Left ventricle myocardium inferior (tissue), 1 donor: ENCODE measurements around the gene ARL4D. TPM values are rescaled to one million over a fixed set of nuclear protein-coding genes. Genes with fewer than 3 reads are reported as not detected.
A peak's percentile ranks its signal among the peaks of the same experiment; 100 is the strongest.

Experiments
- DNase-seq: peaks from one replicate; pipeline ENCODE4 v3.0.0-alpha.2; 2020
- H3K27ac ChIP-seq: fragments of 200-600 bp; replicated peaks from 2 replicates; pipeline ENCODE4 v1.8.0; 2021
- H3K27me3 ChIP-seq: fragments of 200-600 bp; 2 replicates; pipeline ENCODE4 v1.8.0; 2021; ENCODE audit warnings: low read depth
- H3K36me3 ChIP-seq: fragments of 200-600 bp; 2 replicates; pipeline ENCODE4 v1.8.0; 2021
- H3K4me1 ChIP-seq: fragments of 200-600 bp; 2 replicates; pipeline ENCODE4 v1.8.0; 2021
- H3K4me3 ChIP-seq: fragments of 200-600 bp; 2 replicates; pipeline ENCODE4 v1.8.0; 2021; ENCODE audit warnings: mild to moderate bottlenecking, moderate library complexity
- H3K9me3 ChIP-seq: fragments of 200-600 bp; replicated peaks from 2 replicates; pipeline ENCODE4 v1.8.0; 2021
- CTCF ChIP-seq: fragments of 200-600 bp; IDR thresholded peaks from 2 replicates; pipeline ENCODE4 v1.8.0; 2021; ENCODE audit warnings: antibody characterized with exemption, mild to moderate bottlenecking, borderline replicate concordance
- intact Hi-C: fragments of 100-400 bp; cut with micrococcal nuclease; formaldehyde crosslinking; loops from one replicate; pipeline ENCODE4 v1.11.0; 2022
- long read RNA-seq: library from polyadenylated mRNA; unstranded; transcript quantifications from one replicate; pipeline ENCODE4 v2.0.0, GENCODE V29; 2021
- total RNA-seq: library from RNA; stranded (reverse); fragmentation: NEBNext Ultra II Directional; extraction: Animal tissue kit (Norgen Biotek cat#: 25700); gene quantifications from one replicate; pipeline ENCODE4 v1.2.1, GENCODE V29; 2021
- donor health status: DM: no; HTN: yes; CAD: no; lungs with severe emphysema.

Gene ARL4D
- total RNA-seq = 7.1 TPM
- long read RNA-seq, transcript ARL4D-201 (2 exons, 1,612 nt) = major isoform, 19 of 22 reads
- long read RNA-seq, partial matches to known transcripts = 3 of 22 reads
- long read RNA-seq, other reads (novel, unspliced or antisense) = 0 of 22 reads

- TF ChIP-seq CTCF = no peak
- Histone ChIP-seq H3K27ac (peak within 1 kb of the TSS; percentile 83), H3K4me1 (peaks cover 72% of the 10 kb centered on the region), H3K4me3 (peak within 1 kb of the TSS; percentile 84), H3K9me3 (no peaks in the 10 kb centered on the region), H3K27me3 (no peaks in the 10 kb centered on the region), H3K36me3 (no peaks in the 10 kb centered on the region)
- peak; percentile 93 for DNase-seq
- intact Hi-C loops = no loop called here
Measured at GRCh38 chr17:43398724-43399595, at the start of gene ARL4D. Gene ARL4D, plus strand, starts transcription at chr17:43398993. Its CDS starts 740 bp downstream, at chr17:43399733.

- Histone ChIP-seq H3K36me3 (peaks cover 10% of the 10 kb centered on the region), H3K27me3 (no peaks in the 10 kb centered on the region), H3K9me3 (peaks cover 37% of the 10 kb centered on the region), H3K4me3 (no peak overlapping the region), H3K4me1 (peaks cover 24% of the 10 kb centered on the region), H3K27ac (no peak overlapping the region)
- intact Hi-C loops = no loop called here
- TF ChIP-seq CTCF = no peak
- no peak for DNase-seq
Measured at GRCh38 chr17:43349142-43349541, 49.7 kb upstream of the ARL4D start.

GRCh38 chr17:43350888-43351361 lies 47.9 kb upstream of the ARL4D start:
- intact Hi-C loops = no loop called here

GRCh38 chr17:43351691-43352090 lies 47.1 kb upstream of the ARL4D start:
- peaks cover 10% of the 10 kb centered on the region for H3K36me3 ChIP-seq
- no peak for TF ChIP-seq CTCF
- H3K4me1 ChIP-seq = peaks cover 18% of the 10 kb centered on the region
- H3K27ac ChIP-seq = no peak overlapping the region
- no peak overlapping the region for H3K4me3 ChIP-seq
- H3K27me3 ChIP-seq = no peaks in the 10 kb centered on the region
- peaks cover 37% of the 10 kb centered on the region for H3K9me3 ChIP-seq
- intact Hi-C loops = no loop called here
- no peak for DNase-seq

More at GRCh38 chr17:43350888-43351361, 47.9 kb upstream of the ARL4D start:
- H3K9me3 ChIP-seq = peaks cover 37% of the 10 kb centered on the region
- no peak overlapping the region for H3K4me3 ChIP-seq
- peaks cover 18% of the 10 kb centered on the region for H3K4me1 ChIP-seq
- H3K27me3 ChIP-seq = no peaks in the 10 kb centered on the region
- DNase-seq = no peak
- no peak overlapping the region for H3K27ac ChIP-seq
- TF ChIP-seq CTCF = no peak
- H3K36me3 ChIP-seq = peaks cover 10% of the 10 kb centered on the region

GRCh38 chr17:43352579-43353331 lies 46.0 kb upstream of the ARL4D start:
- H3K27ac ChIP-seq = no peak overlapping the region
- intact Hi-C loops = no loop called here
- H3K27me3 ChIP-seq = no peaks in the 10 kb centered on the region
- peaks cover 27% of the 10 kb centered on the region for H3K9me3 ChIP-seq
- no peak for DNase-seq
- peaks cover 10% of the 10 kb centered on the region for H3K36me3 ChIP-seq
- no peak for TF ChIP-seq CTCF
- peaks cover 18% of the 10 kb centered on the region for H3K4me1 ChIP-seq
- H3K4me3 ChIP-seq = no peak overlapping the region
